Measurements from ENCODE around the gene NKAPL.

The NKAPL gene

DNA sequence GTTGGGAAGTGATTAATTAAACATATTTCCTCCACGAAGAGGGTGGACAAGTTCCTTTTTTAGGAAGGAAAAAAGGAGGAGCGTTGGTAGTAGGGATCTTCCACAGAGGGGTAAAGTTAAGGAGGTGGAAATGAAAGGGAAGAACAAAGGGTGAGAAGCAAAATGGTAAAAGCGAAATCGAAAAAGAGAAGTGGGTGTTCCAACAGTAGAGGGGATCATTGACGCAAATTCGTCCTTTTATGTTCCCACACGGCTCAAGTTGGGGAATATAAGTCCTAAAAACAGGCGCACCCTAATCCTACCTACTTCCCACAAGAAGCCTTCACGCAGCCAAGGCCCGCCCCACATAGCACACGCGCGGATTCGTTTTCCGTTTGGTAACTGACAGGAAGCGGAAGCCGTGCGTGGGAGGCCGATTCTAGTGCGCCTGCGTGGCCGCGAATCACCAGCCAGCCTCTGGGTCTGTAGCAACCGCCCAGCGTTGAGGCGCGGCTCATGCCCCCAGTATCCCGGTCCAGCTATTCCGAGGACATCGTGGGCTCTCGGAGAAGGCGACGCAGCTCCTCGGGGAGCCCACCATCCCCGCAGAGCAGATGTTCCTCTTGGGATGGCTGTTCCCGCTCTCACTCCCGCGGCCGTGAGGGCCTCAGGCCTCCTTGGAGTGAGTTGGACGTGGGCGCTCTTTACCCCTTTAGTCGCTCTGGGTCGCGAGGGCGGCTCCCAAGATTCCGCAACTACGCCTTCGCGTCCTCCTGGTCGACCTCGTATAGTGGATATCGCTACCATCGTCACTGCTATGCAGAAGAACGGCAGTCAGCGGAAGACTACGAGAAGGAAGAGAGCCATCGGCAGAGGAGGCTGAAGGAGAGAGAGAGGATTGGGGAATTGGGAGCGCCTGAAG lies at the start of gene NKAPL:
Gene NKAPL, plus strand, starts transcription at position 421 of the 901 bp plus-strand sequence. Its CDS starts 75 bp downstream, at position 496.
- peak in 1 of 2 donors; percentile 45 for DNase-seq (ENCODE audit: low read depth in 1 of 2, low spot score in 1 of 2)

- no peak for DNase-seq (ENCODE audit: low read depth in 1 of 2, low spot score in 1 of 2)
Measured at GRCh38 chr6:28209753-28210535, 49.2 kb upstream of the NKAPL start.

- DNase-seq (ENCODE audit: low read depth in 1 of 2, low spot score in 1 of 2): no peak
Measured at GRCh38 chr6:28211840-28212509, 47.1 kb upstream of the NKAPL start.

GRCh38 chr6:28212510-28213212 lies 46.4 kb upstream of the NKAPL start:
- DNase-seq (ENCODE audit: low read depth in 1 of 2, low spot score in 1 of 2): peak in 1 of 2 donors; percentile 32

- DNase-seq (ENCODE audit: low read depth in 1 of 2, low spot score in 1 of 2): no peak
Measured at GRCh38 chr6:28213213-28213523, 45.9 kb upstream of the NKAPL start.

- no peak for DNase-seq (ENCODE audit: low read depth in 1 of 2, low spot score in 1 of 2)
Measured at GRCh38 chr6:28215425-28215824, 43.7 kb upstream of the NKAPL start.

DNA sequence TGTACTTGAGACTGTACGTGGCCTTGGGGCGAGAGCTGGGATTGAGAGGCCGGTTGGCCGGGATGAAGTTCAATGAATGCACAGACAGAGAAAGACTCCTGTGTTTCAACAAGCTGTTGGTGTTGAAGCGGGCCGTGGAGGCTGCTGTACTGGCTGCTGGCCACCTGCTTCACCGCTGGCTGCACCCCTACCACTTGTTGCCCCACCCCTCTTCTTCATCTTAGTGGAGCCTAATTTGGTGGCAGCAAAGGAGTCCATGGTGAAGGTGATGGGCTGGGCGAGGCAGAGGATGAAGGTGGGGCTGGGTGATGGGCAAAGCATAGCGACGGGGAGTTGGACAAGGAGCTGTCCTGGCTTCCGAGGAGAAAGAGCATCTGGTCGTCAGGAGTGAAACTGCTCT lies 41.2 kb upstream of the NKAPL start:
- DNase-seq (ENCODE audit: low read depth in 1 of 2, low spot score in 1 of 2): no peak

DNA sequence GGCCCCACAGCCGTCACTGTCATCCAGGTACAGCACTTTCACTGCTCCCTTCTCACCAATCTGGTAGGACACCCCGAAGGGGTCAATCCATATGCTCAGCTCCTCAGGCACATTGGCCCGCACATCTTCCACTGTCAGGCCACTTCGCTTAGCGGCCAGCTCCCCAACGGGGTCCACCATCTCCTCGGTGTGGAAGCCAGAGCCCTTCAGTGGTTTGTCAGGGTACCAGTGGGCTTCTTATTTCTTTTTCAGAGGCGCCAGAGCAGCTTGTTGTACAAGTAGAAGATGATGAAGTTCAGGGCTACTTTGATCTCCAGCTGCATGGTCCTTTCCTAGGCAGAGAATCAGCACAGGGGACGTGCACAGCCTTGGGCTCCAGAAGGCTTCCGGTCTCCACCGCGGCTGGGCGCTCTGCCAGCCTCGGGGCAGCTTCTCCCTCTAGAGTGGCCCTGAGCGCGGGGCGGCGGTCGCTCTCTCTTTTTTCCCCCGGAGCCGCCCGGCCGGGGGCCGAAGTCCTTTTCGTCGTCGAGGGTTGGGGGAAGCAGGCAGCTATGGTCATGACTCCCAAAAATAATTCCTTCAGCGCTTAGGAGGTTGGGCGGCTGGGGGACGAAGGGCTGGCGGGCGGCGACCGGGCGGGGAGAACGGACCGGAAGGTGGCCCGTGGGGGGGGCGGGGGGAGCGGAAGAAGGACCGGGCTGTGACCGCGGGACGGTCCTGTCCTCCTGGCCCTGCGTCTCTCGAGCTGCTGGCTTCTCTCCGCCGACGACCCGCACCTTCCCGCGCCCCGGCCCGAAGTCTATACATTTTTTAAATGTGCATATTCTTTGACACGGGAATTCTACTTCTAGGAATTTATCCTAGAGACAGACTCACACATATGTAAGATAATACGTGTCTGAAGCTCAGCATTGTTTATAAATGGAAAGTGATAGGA lies 40.5 kb upstream of the NKAPL start:
- DNase-seq (ENCODE audit: low read depth in 1 of 2, low spot score in 1 of 2): no peak

DNA sequence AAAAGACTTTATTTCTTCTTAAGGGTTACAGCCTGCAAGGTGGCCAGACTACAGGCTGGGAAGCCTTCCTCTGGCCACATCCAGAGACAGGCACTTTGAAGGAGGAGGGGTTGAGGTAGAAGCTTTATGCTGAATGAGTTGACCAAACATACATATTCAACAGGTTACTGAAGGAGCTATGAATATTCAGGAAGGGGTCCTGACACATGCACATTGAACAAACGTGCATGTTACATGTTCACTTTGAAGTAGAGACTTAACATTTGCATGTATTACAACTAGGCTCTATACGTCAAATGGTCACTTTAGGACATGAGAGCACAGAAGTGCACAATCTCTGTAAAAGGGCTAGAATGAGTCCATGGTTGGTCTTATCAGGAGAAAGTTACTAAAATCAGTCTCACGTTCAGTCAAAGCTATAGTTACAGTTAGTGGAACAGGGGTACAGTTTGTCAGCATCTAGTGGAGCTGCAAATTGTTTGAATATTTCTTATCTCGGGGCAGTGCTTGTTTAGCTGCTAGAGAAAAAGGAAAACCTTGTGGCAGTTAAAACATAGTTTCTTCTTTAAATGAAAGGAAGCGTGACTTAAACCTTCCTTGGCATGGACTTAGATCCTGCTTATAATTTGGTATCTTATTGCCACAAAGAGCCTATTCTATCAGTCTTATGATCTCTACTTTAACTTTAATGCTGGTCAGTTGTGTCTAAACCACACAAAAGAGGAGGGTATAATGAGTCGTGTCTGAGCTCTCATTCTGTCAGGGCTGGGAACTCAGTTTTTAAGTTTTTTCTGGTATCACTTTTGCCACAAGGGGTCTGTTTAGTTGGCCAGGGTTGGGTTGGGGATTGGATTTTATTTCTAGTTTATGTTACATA lies 38.6 kb upstream of the NKAPL start:
- DNase-seq (ENCODE audit: low read depth in 1 of 2, low spot score in 1 of 2): no peak

GRCh38 chr6:28224131-28225055 lies 34.7 kb upstream of the NKAPL start:
- no peak for DNase-seq (ENCODE audit: low read depth in 1 of 2, low spot score in 1 of 2)

- DNase-seq (ENCODE audit: low read depth in 1 of 2, low spot score in 1 of 2): peak in 1 of 2 donors; percentile 29
Measured at GRCh38 chr6:28225056-28225834, 33.9 kb upstream of the NKAPL start, which contains the start of gene ZSCAN9. ZSCAN9 (plus strand) TSS chr6:28225275; CDS start chr6:28227085, 1,810 bp downstream.

GRCh38 chr6:28226460-28226859 lies 32.6 kb upstream of the NKAPL start:
- DNase-seq (ENCODE audit: low read depth in 1 of 2, low spot score in 1 of 2): no peak

- no peak for DNase-seq (ENCODE audit: low read depth in 1 of 2, low spot score in 1 of 2)
Measured at GRCh38 chr6:28232785-28233184, 26.3 kb upstream of the NKAPL start.

- DNase-seq (ENCODE audit: low read depth in 1 of 2, low spot score in 1 of 2): no peak
Measured at GRCh38 chr6:28235912-28236452, 23.1 kb upstream of the NKAPL start.

DNA sequence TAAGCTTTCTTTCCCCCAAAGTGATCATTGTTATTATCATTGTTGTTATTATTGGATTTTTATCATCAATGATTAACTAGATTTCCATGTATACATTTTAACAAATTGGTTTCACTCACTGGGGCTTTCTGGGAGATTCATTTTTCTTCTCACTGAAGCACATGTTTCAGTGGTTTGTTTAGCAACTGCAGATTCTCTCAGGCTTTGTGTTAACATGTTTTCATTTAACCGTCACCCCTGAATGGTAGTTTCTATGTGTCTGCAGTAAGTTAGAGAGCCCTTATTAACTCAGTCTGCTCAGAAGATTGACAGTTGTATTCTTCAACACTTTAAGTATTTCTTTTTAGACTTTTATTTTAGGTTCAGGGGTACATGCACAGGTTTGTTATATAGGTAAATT lies 19.5 kb upstream of the NKAPL start:
- no peak for DNase-seq (ENCODE audit: low read depth in 1 of 2, low spot score in 1 of 2)

DNA sequence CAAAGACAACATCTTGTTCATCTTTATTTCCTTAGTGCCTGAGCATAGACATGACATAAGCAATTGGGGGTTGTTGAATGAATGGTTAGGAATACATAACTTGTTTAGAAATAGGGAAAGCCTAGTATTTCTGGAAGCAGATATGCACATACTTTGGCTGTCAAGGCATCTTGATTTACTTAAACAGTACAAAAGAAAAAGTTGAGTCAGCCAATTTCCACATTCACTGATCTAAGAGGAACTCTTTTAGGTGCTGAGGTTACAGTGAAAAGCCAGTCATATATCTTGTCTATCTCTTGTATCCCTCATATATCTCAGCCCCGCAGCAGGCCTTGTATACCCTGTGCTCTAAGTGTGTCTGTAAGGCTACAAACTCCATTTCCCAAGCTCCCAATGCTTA lies 18.6 kb upstream of the NKAPL start:
- DNase-seq (ENCODE audit: low read depth in 1 of 2, low spot score in 1 of 2): no peak

DNA sequence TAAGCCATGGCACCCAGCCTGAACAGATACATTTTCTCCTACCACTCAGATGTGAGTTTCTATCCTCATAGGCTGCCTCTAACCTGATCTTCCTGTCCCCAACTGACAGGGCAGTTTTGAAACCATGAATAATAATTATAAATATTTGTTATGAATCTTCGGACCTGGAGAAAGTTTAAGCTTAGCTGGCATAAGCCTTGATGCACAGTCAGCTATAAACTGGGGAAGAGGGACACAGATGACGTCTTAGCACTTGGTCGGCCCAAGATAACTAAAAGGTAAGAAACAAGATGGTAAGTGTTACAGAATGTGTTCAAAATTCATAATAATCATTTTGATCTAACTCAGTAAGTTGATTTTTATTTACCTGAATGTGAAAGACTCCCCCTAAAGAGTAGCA lies 15.2 kb upstream of the NKAPL start:
- DNase-seq (ENCODE audit: low read depth in 1 of 2, low spot score in 1 of 2): no peak

Data from stimulated activated CD4-positive, alpha-beta T cell treated with anti-CD3 and anti-CD28 coated beads, Interleukin-15, amount 100 ng/mL, for 1 hour (primary cell).